OCI-LY7 (cell line): ENCODE results near the gene GIMAP5. TPM values are rescaled to one million over a fixed set of nuclear protein-coding genes. Genes with fewer than 3 reads are reported as not detected.

Experiments used
- BruUV-seq: library from RNA; stranded (reverse); fragments of 400-500 nt; replicated peaks from 2 replicates; lab custom pipeline; 2021; lab: Mats Ljungman, UMichigan
- CTCF ChIA-PET: fragments of 300-600 bp; sonication (Branson Sonifier 250); formaldehyde crosslinking; loops from one replicate; lab custom pipeline; 2022; ENCODE audit warnings: antibody characterized with exemption; ENCODE audit not compliant: unreplicated experiment; lab: Charles Lee
- POLR2A ChIA-PET: fragments of 300-600 bp; sonication (Branson Sonifier 250); formaldehyde crosslinking; loops from one replicate; lab custom pipeline; 2022; ENCODE audit warnings: antibody characterized with exemption; lab: Charles Lee
- DNase-seq: peaks from one replicate; pipeline ENCODE4 v3.0.0-alpha.2; 2015; ENCODE audit warnings: low spot score
- H2AFZ ChIP-seq: fragments of 200-600 bp; sonication (generic), shearing (Covaris generic); 2 replicates; pipeline ENCODE4 v1.6.1; 2014; ENCODE audit warnings: mild to moderate bottlenecking, antibody characterized with exemption, low read length, moderate library complexity
- H3K27ac ChIP-seq: fragments of 200-600 bp; sonication (generic); 2 replicates; pipeline ENCODE4 v1.5.1; 2014; ENCODE audit warnings: mixed run types, low read depth, mild to moderate bottlenecking, moderate library complexity, low read length, inconsistent platforms; ENCODE audit not compliant: poor library complexity, severe bottlenecking
- H3K36me3 ChIP-seq: fragments of 200-600 bp; sonication (generic); 2 replicates; pipeline ENCODE4 v1.6.1; 2014; ENCODE audit warnings: mild to moderate bottlenecking, antibody characterized with exemption, low read length, moderate library complexity, mixed read lengths; ENCODE audit not compliant: insufficient read depth
- H3K4me1 ChIP-seq: fragments of 200-600 bp; sonication (generic); 2 replicates; pipeline ENCODE4 v1.5.1; 2014; ENCODE audit warnings: mild to moderate bottlenecking, low read length; ENCODE audit not compliant: insufficient read depth, poor library complexity, severe bottlenecking
- H3K4me2 ChIP-seq: fragments of 200-600 bp; sonication (generic); 2 replicates; pipeline ENCODE4 v1.6.1; 2014; ENCODE audit warnings: mild to moderate bottlenecking, low read length
- H3K4me3 ChIP-seq: fragments of 200-600 bp; sonication (generic); 2 replicates; pipeline ENCODE4 v1.5.1; 2014; ENCODE audit warnings: mild to moderate bottlenecking, low read depth, low read length; ENCODE audit not compliant: poor library complexity, severe bottlenecking
- H3K79me2 ChIP-seq: fragments of 200-600 bp; sonication (generic); 2 replicates; pipeline ENCODE4 v1.6.1; 2016; ENCODE audit warnings: low read depth, mild to moderate bottlenecking, low read length, moderate library complexity, mixed read lengths; ENCODE audit not compliant: insufficient read depth
- H3K9me2 ChIP-seq: fragments of 200-600 bp; sonication (generic); 2 replicates; pipeline ENCODE4 v1.6.1; 2016; ENCODE audit warnings: mild to moderate bottlenecking, low read length, mixed read lengths; ENCODE audit not compliant: insufficient read depth
- H3K9me3 ChIP-seq: fragments of 200-600 bp; sonication (generic); 2 replicates; pipeline ENCODE4 v1.6.1; 2014; ENCODE audit warnings: mild to moderate bottlenecking, mixed run types, low read length, mixed read lengths
- H4K20me1 ChIP-seq: fragments of 200-600 bp; sonication (generic); 2 replicates; pipeline ENCODE4 v1.6.1; 2014; ENCODE audit warnings: mild to moderate bottlenecking, antibody characterized with exemption, low read length, moderate library complexity, mixed read lengths; ENCODE audit not compliant: insufficient read depth
- EZH2phosphoT487 ChIP-seq: fragments of 200-600 bp; sonication (generic); IDR thresholded peaks from 2 replicates; pipeline ENCODE4 v1.6.1; 2018; ENCODE audit warnings: low read depth, borderline replicate concordance, mild to moderate bottlenecking, mixed run types, antibody characterized with exemption, low read length, moderate library complexity, mixed read lengths
- intact Hi-C: fragments of 100-400 bp; cut with micrococcal nuclease; formaldehyde crosslinking; loops from one replicate; pipeline ENCODE4 v1.10.0; 2022; ENCODE audit not compliant: unreplicated experiment
- total RNA-seq, 2 experiments: library from RNA; depleted of rRNA in 1 of 2; stranded (reverse); fragments of >200 nt in 1 of 2; shearing (Covaris generic) in 1 of 2; gene quantifications; 2 replicates each; pipeline ENCODE4 v1.2.3, GENCODE V29; 2014 to 2022
- TF ChIP-seq, protein P1 (sequence below): fragments of 200-600 bp; sonication (generic); conservative IDR thresholded peaks from 2 replicates; pipeline ENCODE4 v1.5.1; 2014; ENCODE audit warnings: mild to moderate bottlenecking, antibody characterized with exemption, low read length, moderate library complexity, mixed read lengths

Gene GIMAP5
- total RNA-seq, 2 experiments from 2014 or later = not detected

- Histone ChIP-seq H2AFZ (no peak overlapping the region), H3K27ac (no peak overlapping the region), H3K4me3 (no peak overlapping the region), H3K4me2 (no peak overlapping the region), H3K9me3 (no peaks in the 10 kb centered on the region), H3K9me2 (no peaks in the 10 kb centered on the region), H3K4me1 (no peaks in the 10 kb centered on the region), H3K79me2 (no peaks in the 10 kb centered on the region), H3K36me3 (no peaks in the 10 kb centered on the region), H4K20me1 (0 out of 2 replicates have a peak, but pooled peaks cover 4% of the 10 kb centered on the region)
- no peak for DNase-seq
- BruUV-seq = no TSS peak
- CTCF ChIA-PET = no interaction called here
- intact Hi-C loops = no loop called here
- TF ChIP-seq, protein P1, sequence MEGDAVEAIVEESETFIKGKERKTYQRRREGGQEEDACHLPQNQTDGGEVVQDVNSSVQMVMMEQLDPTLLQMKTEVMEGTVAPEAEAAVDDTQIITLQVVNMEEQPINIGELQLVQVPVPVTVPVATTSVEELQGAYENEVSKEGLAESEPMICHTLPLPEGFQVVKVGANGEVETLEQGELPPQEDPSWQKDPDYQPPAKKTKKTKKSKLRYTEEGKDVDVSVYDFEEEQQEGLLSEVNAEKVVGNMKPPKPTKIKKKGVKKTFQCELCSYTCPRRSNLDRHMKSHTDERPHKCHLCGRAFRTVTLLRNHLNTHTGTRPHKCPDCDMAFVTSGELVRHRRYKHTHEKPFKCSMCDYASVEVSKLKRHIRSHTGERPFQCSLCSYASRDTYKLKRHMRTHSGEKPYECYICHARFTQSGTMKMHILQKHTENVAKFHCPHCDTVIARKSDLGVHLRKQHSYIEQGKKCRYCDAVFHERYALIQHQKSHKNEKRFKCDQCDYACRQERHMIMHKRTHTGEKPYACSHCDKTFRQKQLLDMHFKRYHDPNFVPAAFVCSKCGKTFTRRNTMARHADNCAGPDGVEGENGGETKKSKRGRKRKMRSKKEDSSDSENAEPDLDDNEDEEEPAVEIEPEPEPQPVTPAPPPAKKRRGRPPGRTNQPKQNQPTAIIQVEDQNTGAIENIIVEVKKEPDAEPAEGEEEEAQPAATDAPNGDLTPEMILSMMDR = no peak
- no peak for TF ChIP-seq EZH2phosphoT487
- POLR2A ChIA-PET = interaction anchor here (0.6 kb wide), 2 partner anchors 26 to 100 kb away, joined by 3 to 4 read pairs; no protein-coding TSS in a partner anchor
Observed at GRCh38 chr7:150780292-150780691, 43.1 kb downstream of the GIMAP5 start.

- intact Hi-C loops = no loop called here
Observed at GRCh38 chr7:150781103-150781502, 43.9 kb downstream of the GIMAP5 start.

GRCh38 chr7:150781961-150782360 lies 44.7 kb downstream of the GIMAP5 start:
- Histone ChIP-seq H2AFZ (no peak overlapping the region), H3K79me2 (no peaks in the 10 kb centered on the region), H3K9me2 (no peaks in the 10 kb centered on the region), H3K36me3 (no peaks in the 10 kb centered on the region), H3K9me3 (no peaks in the 10 kb centered on the region), H3K4me1 (no peaks in the 10 kb centered on the region), H3K27ac (no peak overlapping the region), H3K4me2 (no peak overlapping the region), H3K4me3 (no peak overlapping the region), H4K20me1 (0 out of 2 replicates have a peak, but pooled peaks cover 4% of the 10 kb centered on the region)
- no peak for DNase-seq
- intact Hi-C loops = no loop called here
- no TSS peak for BruUV-seq
- ChIA-PET CTCF (no interaction called here), POLR2A (no interaction called here)
- no peak for TF ChIP-seq EZH2phosphoT487
- TF ChIP-seq, protein P1 = no peak

More at GRCh38 chr7:150781103-150781502, 43.9 kb downstream of the GIMAP5 start:
- H2AFZ ChIP-seq = no peak overlapping the region
- H3K27ac ChIP-seq = no peak overlapping the region
- no peaks in the 10 kb centered on the region for H3K9me2 ChIP-seq
- no peak overlapping the region for H3K4me3 ChIP-seq
- no peaks in the 10 kb centered on the region for H3K4me1 ChIP-seq
- no TSS peak for BruUV-seq
- ChIA-PET POLR2A (no interaction called here), CTCF (no interaction called here)
- no peak for DNase-seq
- TF ChIP-seq, protein P1 = no peak
- no peak for TF ChIP-seq EZH2phosphoT487
- no peaks in the 10 kb centered on the region for H3K9me3 ChIP-seq
- H4K20me1 ChIP-seq = 0 out of 2 replicates have a peak, but pooled peaks cover 4% of the 10 kb centered on the region
- no peaks in the 10 kb centered on the region for H3K79me2 ChIP-seq
- H3K4me2 ChIP-seq = no peak overlapping the region
- H3K36me3 ChIP-seq = no peaks in the 10 kb centered on the region
